Measurements from ENCODE around the gene GALNT1.

GALNT1 gene

GRCh38 chr18:35716169-35716831 lies 134.8 kb downstream of the GALNT1 start:
- DNase-seq (ENCODE audit: low read depth in 2 of 2): no peak

GRCh38 chr18:35717182-35717581 lies 135.6 kb downstream of the GALNT1 start:
- no peak for DNase-seq (ENCODE audit: low read depth in 2 of 2)

GRCh38 chr18:35721431-35722081 lies 140.0 kb downstream of the GALNT1 start:
- no peak for DNase-seq (ENCODE audit: low read depth in 2 of 2)

GRCh38 chr18:35728676-35729075 lies 147.1 kb downstream of the GALNT1 start:
- no peak for DNase-seq (ENCODE audit: low read depth in 2 of 2)

- no peak for DNase-seq (ENCODE audit: low read depth in 2 of 2)
These were observed 148.6 kb downstream of the GALNT1 start for GRCh38 chr18:35729991-35730668.

- no peak for DNase-seq (ENCODE audit: low read depth in 2 of 2)
These were observed 149.3 kb downstream of the GALNT1 start for GRCh38 chr18:35730691-35731370.

- no peak for DNase-seq (ENCODE audit: low read depth in 2 of 2)
These were observed 150.2 kb downstream of the GALNT1 start for GRCh38 chr18:35731701-35732100.

GRCh38 chr18:35732162-35732561 lies 150.6 kb downstream of the GALNT1 start:
- DNase-seq (ENCODE audit: low read depth in 2 of 2): no peak

GRCh38 chr18:35732636-35733035 lies 151.1 kb downstream of the GALNT1 start:
- DNase-seq (ENCODE audit: low read depth in 2 of 2): no peak

GRCh38 chr18:35733408-35733807 lies 151.9 kb downstream of the GALNT1 start:
- DNase-seq (ENCODE audit: low read depth in 2 of 2): no peak

GRCh38 chr18:35736696-35737095 lies 155.2 kb downstream of the GALNT1 start:
- no peak for DNase-seq (ENCODE audit: low read depth in 2 of 2)

- DNase-seq (ENCODE audit: low read depth in 2 of 2): no peak
These were observed 158.2 kb downstream of the GALNT1 start for GRCh38 chr18:35739778-35740177.

GRCh38 chr18:35740656-35741055 lies 159.1 kb downstream of the GALNT1 start:
- no peak for DNase-seq (ENCODE audit: low read depth in 2 of 2)

GRCh38 chr18:35743916-35744315 lies 162.4 kb downstream of the GALNT1 start:
- no peak for DNase-seq (ENCODE audit: low read depth in 2 of 2)

- no peak for DNase-seq (ENCODE audit: low read depth in 2 of 2)
These were observed 164.3 kb downstream of the GALNT1 start for GRCh38 chr18:35745814-35746213.

- no peak for DNase-seq (ENCODE audit: low read depth in 2 of 2)
These were observed 165.3 kb downstream of the GALNT1 start for GRCh38 chr18:35746826-35747339.

- no peak for DNase-seq (ENCODE audit: low read depth in 2 of 2)
These were observed 166.4 kb downstream of the GALNT1 start for GRCh38 chr18:35747894-35748472.

- DNase-seq (ENCODE audit: low read depth in 2 of 2): no peak
These were observed 168.2 kb downstream of the GALNT1 start for GRCh38 chr18:35749701-35750100.

GRCh38 chr18:35750929-35751328 lies 169.4 kb downstream of the GALNT1 start:
- no peak for DNase-seq (ENCODE audit: low read depth in 2 of 2)

GRCh38 chr18:35753306-35753910 lies 171.9 kb downstream of the GALNT1 start:
- no peak for DNase-seq (ENCODE audit: low read depth in 2 of 2)

GRCh38 chr18:35754464-35754863 lies 172.9 kb downstream of the GALNT1 start:
- no peak for DNase-seq (ENCODE audit: low read depth in 2 of 2)
